GM20431 (cell line): ENCODE measurements around the gene FUS.
"Not testable (repeated sequence)": the region's sequence is repeated elsewhere in the genome, so short reads cannot be mapped to it uniquely, and the experiment has no call there.

Experiments used
- in situ Hi-C: fragments of 300-500 bp; cut with MseI, MboI; formaldehyde crosslinking; loops from one replicate; pipeline ENCODE4 v1.15.0; 2020; ENCODE audit warnings: low sequenced_read_pairs; ENCODE audit not compliant: unreplicated experiment

Gene FUS

DNA sequence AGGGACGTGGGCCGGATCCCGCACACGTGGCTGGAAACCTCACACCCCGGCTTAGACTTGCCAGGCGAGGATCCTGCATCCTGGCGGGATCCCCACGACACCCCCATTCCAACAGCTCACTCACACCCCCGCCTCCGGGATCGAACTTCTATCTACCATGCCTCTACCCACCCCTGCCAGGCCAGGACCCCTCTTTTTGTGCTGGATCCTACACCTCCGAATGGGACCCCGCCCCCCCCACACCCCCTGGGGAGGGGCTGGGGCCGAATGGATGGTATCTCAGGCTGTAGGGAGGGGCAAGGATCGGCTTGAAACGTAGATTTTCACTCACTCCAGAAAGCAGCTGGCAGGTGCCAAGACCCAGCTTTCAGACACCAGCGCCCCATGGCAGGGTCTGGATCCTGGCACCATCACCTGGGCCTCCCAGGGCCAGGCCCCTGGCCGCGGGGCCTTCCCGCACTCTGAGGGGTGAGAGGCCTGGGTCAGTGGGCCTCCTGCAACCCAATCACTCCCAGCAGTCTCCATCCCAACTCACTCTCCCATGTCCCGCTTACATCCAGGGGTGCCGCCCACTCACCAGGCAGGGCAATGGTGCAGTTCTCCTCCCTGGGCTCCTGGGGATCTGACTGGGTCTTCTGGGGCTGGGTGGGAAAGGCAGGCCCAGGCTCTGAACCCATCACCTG is 36.8 kb upstream of the FUS start:
- in situ Hi-C loops: no loop called here

DNA sequence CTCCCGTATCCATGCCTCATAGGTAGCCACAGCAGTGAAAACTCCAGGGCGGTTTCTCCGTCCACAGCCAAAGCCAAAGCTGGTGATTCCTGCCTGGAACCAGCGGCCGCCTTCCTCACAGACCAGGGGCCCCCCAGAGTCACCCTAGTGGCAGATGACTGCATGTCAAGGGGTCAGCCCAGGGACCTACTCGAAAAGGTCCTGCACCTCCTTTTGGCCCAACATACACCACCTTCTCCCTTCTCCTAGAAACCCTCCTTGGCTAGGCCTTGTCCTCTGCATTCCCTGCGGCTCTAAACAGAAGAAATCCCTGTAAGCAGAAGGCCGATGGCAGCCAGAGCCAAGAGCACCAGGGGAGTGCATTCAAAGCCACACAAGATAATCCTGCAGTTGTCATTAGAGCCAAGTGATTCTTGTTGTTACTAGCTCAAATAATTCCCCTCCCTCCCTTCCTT is 36.2 kb upstream of the FUS start:
- in situ Hi-C loops: no loop called here

DNA sequence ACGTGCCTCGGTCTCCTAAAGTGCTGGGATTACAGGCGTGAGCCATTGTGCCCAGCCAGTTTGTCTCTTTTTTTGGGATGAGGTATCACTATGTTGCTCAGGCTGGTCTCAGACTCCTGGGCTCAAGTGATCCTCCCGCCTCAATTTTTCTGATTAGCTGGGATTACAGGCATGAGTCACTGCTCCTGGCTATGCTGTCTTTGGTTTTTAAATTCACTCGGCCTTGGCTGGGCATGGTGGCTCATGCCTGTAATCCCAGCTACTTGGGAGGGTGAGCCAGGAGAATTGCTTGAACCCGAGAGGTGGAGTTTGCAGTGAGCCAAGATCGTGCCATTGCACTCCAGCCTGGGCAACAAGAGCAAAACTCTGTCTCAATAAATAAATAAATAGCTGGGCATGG is 35.5 kb upstream of the FUS start:
- in situ Hi-C loops: not testable (repeated sequence)

DNA sequence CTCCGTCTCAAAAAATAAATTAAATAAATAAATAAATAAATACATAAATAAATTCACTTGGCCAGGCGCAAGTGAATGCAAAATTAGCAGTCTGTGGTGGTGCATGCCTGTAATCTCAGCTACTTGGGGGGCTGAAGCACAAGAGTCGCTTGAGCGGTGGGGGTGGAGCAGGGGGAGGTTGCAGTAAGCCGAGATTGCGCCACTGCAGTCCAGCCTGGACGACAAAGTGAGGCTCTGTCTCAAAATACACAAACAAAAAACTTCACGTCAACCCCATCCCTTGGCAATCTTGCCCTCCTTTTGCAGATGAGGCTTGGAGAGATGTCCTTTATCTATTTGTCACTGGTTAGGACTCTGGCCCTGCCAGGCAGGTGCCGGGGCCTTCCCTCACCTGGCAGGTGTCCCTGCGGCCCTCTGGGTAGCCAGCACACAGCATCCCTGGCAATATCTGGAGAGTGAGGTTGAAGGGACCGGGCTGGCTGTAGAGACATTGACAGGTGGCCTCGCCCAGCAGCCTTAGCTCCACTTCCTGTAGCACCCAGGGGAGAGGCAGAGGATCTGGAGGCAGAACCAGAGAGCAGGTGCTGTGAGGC is 34.4 kb upstream of the FUS start:
- in situ Hi-C loops: no loop called here

DNA sequence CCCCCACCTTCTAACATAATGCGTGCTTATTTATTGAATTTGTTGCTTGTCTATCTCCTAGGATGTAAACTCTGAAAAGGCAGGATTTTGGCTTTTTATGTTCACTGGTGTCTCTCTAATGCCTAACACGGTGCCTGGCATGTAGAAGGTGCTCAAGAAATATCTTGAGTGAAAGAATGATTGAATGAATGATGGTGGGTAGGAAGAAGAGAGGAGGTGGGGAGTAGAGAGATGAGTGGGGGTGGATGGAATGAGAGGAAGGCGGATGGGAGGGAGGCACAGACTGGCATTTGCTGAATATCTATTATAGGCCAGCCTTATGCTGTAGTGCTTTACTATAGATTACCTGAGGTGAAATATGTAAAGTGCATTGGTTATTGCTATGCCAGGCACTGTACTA is 32.4 kb upstream of the FUS start:
- in situ Hi-C loops: no loop called here

DNA sequence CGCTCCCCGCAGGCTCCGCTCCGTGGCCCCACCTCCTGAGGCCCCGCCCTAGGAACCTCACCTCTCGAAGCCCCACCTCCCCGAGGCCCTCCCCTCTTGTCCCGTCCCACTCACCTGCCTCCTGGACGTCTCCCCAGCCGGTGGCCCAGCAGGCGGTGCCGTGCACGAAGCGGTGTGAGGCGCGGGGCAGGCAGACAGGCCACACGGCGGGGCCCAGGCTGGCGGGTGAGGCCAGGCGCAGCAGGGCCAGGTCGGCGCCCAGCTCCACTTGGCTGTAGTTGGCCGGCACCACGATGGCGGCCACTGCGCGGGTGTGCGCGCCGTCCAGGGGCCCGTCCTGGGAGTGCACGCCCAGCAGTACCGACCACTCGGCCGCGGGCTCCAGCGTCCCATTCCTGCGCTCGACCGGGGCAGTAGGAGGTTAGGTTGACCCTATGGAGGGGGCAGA is 31.6 kb upstream of the FUS start:
- in situ Hi-C loops: no loop called here

DNA sequence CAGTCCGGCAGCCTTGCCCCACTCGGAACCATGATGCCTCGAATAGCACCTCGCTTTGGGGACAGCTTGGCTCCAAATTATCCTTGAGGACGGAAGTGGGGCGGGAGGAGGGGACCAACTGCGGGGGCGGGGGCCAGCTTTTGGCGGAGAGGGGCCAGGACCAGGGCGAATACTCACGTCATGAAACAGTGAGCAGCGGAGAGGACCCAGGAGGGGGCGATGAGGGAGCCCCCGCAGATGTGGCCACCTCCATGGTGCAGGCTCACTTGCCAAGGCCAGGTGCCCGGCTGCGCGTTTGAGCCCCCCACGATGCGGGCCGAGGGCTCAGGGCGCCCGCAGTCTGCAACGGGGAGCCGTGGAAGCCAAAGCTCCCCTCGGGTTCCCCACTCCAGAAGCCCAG is 31.0 kb upstream of the FUS start:
- in situ Hi-C loops: no loop called here

DNA sequence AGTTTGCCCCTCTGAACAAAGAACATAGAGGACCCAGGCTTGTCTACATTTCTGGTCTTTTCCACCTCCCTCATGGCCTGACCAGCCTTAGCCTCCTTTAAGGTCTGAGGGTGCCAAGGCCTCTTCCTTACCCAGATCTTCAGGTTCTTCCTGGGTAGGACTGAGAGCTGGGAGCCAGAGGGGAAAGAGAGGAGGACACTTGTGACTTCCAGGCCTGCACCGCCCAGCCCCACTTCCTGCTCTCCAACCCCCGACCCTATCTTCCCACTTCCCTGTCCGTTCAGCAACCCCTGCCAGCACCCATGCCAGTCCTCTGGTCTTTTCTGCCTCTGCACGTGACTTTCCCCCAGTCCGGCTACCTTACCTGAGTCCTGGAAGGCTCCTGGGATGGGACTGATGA is 30.6 kb upstream of the FUS start:
- in situ Hi-C loops: no loop called here

DNA sequence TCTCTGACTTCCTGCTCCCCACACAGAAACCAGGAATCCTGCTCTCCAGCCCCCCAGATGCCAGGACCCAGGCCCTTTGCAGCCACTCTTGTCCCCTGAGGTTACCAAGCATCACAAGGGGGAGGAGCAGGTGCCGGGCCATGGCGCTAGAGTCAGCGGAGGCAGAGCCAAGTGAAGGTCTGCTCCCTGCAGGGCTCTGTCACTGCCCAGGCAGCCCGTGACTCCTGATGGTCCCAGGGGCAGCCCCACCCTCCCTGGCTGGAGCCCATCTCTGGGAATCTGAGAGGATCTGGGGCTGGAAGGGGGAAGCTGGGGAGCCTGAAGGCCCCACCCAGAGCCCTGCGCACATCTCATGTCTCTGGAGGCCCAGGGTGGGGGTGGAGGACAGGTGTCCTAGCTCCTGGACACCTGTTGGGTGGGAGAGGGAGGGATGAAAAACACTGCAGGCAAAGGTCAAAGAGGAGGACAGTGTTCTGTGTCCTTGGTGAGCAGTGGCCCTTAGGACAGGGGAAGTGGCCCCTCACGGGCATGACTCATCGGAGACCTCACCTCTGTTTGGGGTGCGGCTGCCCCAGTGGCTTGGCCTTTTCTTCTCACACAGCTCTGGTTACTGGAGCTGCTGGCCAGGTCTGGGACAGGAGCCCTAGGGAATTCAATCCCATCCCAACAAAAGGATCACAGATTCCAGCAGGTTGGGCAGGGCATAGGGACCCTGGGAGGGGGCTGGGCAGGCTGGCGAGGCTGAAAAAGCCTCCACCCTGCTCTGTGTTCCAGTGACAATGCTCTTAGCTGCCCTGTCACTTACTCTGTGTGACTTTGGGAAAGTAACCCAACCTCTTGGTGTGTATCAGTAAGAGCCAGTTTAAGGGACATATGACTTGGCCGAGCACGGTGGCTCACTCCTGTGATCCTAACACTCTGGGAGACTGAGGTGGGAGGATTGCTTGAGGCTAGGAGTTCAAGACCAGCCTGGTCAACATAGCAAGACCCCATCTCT is 29.7 kb upstream of the FUS start, which contains the start of gene PRSS36:
Gene PRSS36 (minus strand): TSS at position 173 of the 997 bp plus-strand sequence. CDS start 31 bp downstream, at position 142.
- in situ Hi-C loops: no loop called here

DNA sequence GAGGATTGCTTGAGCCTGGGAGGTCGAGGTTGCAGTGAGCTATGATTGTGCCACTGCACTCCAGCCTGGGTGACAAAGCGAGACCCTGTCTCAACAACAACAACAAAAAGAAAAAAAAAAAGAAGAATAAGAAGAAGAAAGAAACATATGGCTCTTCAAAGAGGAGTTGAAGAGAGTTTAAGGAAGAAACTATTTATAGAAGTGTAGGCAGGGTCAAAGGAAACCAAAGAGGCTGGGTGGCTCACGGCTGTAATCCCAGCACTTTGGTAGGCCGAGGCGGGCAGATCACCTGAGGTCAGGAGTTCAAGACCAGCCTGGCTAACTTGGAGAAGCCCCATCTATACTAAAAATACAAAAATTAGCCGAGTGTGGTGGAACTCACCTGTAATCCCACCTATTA is 29.0 kb upstream of the FUS start:
- in situ Hi-C loops: not testable (repeated sequence)

DNA sequence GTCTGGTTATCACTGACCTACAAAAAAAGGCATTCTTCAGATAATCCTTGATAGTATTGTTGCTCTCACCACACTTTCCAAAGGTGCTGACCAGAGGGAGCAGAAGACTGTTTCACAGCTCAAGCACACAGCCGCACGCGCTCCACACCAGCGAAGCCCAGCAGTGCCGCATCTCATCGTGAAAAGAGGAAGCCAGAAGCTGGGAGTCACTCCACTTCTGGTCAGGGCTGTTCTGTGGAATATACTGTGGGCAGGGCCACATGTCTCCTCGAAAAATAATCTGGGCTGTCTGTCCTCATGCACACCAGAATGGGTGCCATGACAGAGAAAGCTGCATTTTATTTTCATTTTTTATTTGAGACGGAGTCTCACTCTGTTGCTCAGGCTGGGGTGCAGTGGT is 22.8 kb upstream of the FUS start:
- in situ Hi-C loops: no loop called here

DNA sequence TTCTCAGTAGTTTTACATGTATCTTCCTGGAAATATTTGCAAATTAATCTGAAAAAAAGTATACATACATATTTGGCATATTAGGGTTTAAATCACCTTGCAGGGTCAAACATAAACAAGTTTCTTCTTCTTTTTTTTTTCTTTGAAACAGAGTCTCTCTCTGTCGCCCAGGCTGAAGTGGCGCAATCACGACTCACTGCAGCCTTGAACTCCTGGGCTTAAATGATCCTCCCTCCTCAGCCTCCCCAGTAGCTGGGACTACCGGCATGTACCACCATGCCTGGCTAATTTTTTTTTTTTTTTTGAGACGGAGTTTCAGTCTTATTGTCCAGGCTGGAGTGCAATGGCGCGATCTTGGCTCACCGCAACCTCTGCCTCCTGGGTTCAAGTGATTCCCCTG is 12.6 kb upstream of the FUS start:
- in situ Hi-C loops: no loop called here

DNA sequence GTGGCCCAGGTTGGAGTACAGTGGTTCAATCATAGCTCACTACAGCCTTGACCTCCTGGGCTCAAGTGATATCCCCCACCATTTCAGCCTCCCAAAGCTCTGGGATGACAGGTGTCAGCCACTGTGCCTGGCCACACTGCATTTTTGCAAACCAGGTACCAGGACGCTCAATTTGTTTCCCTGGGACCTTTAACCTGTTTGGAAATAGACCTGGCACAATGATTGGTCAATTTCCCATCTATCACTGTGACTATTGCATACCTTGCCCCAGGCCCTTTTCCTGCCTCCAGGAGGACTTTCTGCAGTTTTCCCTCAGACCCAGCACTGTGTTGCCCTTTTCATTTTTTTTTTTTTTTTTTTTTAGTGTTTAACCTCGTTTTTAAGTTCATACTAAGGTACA is 11.1 kb upstream of the FUS start:
- in situ Hi-C loops: no loop called here

DNA sequence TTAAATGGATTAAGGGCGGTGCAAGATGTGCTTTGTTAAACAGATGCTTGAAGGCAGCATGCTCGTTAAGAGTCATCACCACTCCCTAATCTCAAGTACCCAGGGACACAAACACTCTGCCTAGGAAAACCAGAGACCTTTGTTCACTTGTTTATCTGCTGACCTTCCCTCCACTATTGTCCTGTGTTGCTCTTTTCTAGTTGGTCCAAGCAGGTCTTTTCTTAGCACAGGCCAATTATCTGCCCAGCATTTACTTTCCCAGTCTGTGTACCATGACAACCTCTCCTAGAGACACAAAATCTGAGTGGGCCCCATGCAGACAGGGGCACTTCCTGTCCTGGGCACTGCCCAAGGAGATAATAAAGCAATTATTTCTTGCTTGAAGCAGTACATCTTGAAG is 9.9 kb upstream of the FUS start:
- in situ Hi-C loops: not testable (repeated sequence)

DNA sequence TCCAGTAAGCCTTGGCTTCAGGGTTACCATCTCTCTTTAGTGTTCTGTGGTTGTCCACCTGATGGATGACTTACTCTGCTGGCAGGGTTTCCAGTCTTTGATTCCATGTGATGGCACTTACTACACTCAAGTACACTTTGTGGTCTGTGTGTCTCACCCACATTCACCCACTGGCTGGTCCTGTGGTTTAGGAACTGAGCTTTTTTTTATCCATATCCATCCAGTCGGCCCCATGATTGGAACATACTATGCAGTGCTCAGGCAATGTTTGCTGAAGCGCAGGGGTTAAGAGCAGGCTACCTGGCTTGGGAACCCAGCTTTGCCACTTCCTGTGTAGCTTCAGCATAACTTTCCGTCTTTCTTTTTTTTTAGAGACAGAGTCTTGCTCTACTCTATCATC is 2.8 kb upstream of the FUS start:
- in situ Hi-C loops: no loop called here

DNA sequence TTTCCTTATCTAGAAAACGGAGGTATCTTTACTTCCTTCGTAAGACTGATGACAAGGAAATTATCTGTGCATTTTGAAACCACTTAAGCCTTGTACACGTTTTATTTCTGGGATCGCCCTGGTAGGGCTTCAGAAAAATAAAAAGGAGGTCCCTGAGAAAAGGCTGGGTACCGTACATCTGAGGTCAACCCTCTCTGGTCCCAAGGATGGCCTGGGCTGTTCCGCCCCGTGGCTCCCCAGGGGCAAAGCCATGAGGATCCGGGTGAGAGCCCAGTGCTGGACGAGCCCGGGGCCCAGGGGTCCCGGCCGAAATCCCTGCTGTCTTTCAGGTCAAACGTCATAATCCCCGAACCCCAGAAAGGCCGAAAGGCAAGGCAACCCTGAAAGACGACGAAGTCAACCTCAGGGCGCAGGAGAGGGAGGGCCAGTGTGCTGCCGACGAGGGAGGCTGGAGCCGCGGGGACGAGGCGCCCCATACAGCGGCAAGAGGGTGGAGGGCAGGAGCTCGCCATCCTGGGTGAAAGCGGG is 656 bp upstream of the FUS start:
- in situ Hi-C loops: no loop called here

DNA sequence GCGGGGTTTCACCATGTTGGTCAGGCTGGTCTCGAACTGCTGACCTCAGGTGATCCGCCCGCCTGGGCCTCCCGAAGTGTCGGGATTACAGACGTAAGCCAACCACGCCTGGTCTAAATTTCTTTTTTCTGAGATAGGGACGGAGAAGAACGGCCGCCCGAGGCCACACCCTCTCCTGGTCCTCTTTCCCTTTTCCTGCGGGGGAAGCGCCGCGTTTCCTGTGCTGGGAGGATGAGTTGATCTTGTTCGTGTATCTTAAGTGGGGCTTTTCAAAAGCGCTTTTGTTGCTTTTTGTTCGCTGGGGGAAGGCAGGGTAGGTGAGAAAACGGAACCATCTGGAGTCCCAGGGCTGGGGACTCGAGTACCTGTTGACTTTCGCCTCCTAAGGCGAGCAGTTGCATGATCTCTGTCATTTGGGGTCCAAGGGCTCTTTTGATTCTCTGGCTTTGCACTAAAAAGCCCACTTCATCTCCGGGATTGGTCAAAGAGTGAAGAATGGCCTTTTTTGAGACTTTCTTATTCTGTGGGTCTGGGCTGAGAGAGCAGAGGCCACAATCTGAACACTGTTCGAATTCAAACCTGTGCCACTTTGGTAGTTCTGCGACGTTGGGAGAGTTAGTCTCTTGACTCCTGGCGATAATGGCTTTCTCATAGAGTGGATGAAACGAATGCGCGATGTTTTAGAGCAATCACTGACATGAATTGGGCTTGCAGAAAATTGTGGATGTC is 1.3 kb downstream of the FUS start:
- in situ Hi-C loops: no loop called here

DNA sequence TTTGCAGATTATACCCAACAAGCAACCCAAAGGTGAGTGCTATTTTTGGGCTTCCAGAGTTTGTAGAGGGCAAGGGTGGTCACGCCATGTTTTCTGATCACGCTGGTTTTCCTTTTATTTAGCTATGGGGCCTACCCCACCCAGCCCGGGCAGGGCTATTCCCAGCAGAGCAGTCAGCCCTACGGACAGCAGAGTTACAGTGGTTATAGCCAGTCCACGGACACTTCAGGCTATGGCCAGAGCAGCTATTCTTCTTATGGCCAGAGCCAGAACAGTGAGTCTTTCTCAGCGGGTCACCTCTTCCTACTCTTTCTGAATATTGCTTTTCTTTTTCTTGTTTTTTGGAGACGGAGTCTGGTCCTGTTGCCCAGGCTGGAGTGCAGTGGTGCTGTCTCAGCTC is 2.5 kb downstream of the FUS start:
- in situ Hi-C loops: no loop called here

DNA sequence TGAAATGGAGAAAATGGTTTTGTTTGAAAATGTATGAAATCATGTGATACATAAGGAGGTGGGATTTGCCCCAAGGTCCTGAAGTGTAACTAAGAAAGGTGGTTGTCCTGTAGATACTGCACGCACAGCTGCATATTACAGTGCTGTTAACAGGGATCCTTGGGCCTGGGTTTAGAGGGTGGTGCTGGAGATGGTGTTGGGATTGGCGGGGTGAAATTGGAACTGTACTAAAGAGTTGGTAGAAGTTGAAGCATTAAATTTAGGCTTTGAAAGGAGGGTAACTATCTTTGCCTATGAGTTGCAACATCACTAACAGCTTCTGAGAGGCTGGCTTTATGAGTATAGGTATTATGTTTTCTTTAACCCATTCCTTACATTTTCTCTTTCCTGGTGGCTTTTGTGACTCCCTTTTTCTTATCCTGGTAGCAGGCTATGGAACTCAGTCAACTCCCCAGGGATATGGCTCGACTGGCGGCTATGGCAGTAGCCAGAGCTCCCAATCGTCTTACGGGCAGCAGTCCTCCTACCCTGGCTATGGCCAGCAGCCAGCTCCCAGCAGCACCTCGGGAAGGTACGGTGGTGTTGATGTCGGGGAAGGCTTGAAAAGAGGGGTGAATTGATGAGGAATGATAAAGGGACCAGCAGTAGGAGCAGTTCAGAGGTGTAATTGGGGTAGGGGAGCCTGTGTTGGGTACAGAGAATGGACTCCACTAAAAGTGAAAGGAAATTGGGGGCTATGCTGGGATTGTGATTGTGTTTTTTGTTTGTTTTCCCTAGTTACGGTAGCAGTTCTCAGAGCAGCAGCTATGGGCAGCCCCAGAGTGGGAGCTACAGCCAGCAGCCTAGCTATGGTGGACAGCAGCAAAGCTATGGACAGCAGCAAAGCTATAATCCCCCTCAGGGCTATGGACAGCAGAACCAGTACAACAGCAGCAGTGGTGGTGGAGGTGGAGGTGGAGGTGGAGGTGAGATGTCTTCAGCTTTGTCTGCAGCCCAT is 3.8 kb downstream of the FUS start:
- in situ Hi-C loops: no loop called here
